Right forelimb (tissue), 1 donor: Measurements from ENCODE around the gene ITGAV.

ENCODE experiments used
- DNase-seq: peaks from one replicate; pipeline ENCODE4 v3.0.0-alpha.2; 2018

The ITGAV gene

DNA sequence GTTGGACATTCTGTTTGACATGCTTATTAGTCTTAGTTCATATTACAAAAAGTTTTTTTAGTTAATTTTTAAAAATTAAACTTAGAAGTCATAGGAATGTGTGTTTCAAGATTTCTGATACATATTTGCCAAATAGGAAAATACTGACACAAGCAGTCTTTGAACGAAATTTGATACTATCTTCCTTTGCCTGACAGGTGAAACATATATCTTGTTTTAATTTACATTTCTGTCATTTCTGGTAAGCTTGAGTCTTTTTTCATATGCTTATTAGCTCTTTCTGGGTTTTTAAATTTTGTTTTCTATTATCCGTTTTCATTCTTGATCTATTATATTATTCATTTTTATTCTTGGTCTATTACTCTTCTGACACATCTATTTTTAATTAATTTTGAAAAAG, 24.5 kb downstream of the ITGAV start:
- no peak for DNase-seq

DNA sequence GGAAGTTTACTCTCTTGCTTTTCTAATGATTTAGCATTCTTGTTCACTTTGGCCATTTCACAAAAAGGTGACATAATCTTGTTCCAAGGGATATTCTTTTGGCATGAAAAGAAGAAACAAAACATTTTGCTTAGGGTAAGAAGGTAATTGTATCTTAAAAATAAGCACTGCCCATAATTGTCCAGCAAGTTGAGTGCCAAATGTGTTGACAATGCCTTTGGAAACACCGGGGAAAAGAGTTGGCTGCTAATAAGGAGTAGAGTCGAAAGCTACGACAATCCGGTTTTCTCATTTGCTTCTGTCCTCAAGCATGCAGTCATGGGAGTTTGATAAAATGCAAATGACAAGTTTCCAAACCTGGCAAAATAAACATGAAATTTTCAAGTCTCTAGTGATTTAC, 27.3 kb downstream of the ITGAV start:
- no peak for DNase-seq

DNA sequence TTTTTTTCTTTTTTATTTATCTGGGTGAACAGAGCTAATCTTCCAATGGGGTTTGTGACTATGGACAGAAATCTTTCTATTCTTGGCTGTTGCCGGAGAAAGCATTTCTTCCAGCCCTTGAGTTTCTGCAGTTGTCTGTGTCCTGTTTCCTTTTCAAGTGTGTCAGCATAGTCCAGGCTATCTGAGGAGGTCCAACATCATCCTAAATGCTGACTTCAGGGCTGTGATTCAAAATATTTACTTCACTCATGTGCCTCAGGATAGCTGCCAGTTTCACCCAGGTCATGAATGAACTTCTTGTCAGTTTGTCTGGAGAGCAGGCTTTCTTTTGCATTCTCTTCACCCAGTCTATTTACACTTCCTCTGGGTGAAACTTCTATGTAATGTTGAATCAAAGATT, 27.9 kb downstream of the ITGAV start:
- DNase-seq = no peak

DNA sequence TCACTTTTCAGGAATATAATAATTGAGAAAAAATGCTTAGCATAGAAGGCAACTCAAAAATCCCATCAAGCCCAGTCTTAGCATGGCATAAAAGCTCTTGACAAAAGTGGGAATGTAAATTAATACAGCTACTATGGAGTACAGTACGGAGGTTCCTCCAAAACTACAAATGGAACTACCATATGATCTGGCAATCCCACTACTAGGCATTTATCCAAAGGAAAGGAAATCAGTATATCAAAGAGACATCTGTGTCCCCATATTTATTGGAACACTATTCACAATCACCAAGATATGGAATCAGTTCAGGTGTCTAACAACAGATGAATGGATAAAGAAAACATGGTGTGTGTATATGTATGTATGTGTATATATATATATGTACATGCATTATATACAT, 28.8 kb downstream of the ITGAV start:
- no peak for DNase-seq

DNA sequence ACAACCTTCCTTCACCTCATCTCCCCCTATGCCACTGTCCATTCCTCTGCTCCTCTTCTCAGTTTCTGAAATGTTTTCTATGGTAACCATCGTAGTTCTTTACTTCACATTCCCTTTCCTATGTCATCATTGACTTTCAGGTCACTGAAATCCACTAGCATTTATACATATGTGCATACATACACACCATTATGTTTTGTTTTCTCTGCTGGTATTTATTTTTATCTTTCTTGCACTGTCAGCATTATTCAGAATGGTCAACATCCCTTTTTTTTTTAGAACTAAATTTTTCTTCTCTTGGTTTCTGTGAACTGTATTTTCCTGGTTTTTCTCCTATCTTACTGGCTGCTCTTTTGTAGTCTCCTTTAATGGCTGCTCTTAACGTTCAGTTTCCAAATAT, 33.2 kb downstream of the ITGAV start:
- no peak for DNase-seq

DNA sequence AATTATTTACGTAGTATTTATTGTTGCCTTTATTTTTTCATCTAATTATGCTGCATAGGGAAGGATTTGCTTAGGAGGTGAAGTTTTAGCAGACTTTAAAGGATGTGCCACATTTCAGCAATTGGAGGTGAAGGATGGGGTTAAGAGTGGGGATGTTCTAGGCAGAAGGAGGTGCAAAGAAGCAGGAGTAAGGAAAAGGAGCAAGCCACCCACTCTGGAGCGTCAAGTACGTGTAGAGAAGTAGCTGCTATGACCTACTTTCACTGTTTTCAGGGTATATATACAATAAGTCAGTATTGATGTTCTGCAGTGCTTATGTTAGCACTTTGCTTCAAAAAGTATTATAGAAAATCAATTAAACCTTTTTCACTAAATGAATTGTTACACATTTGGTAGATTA, 34.4 kb downstream of the ITGAV start:
- DNase-seq = no peak

DNA sequence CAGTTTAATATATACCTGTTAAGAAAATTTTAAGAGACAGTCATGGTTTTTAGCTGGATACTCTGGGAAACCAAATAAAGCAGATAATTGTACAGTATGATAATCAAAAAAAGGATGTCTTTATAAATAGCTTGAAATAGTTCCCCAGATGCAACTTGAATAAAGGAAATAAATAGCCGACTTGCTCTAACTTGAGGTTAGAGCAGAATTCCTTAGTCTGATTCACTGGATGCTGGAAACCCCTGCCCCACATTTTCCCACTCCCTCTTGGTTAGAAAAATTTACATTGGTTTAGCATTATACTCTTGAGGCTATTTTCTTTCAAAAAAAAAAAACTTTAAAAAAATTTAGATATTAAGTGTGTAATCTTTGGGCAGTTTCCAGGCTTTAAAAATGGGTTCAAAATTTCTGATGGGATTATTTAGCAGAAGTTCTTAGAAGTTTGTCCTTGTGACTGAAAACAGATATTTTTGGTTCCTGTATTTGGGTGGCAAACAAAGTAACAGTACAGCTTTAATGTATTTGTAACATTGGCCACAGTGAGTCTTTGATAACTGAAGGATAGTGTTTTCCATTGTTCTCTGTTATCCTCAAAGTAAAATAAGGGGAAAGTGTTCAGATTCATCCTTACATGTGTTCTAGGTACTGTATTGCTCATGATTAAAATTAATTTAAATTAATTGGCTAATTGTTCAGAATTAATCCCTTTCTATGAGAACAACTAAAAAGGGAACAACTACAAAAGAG, 39.6 kb downstream of the ITGAV start:
- no peak for DNase-seq

DNA sequence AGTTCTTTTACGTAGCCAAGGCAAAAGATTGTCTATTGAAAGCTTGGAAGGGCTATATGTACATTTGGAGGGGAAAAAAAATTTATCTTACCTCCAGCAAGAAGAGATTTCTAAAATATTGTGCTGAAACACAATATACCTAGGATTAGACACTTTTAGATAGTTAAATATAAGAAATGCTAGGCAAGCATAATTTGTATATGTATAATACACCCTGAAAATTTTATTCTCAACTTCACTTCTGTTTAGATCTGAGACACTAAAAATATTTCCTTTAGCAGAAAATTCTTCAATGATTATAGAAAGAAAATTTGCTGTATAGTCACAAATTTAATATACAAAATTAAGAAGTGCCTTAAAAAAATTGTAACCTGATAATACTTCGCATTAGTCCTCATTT, 42.6 kb downstream of the ITGAV start:
- DNase-seq = no peak

DNA sequence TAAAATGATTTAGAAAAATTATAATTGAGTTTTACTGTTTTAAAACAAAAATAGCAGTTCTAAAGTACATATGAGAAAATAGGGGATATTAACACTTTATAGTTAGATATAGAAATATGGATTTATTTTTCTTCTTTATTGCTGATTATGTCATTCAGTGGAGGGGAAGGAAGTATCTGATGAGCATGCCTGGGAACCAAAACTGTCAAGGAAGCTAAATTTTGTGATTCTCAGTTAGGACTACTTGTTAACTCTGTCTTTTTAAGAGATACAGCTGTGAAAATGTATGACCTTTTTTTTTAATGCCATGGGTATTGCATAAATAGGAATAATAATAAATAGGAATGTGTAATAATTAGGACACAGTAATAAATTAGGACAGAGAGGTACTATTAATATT, 44.8 kb downstream of the ITGAV start:
- no peak for DNase-seq

DNA sequence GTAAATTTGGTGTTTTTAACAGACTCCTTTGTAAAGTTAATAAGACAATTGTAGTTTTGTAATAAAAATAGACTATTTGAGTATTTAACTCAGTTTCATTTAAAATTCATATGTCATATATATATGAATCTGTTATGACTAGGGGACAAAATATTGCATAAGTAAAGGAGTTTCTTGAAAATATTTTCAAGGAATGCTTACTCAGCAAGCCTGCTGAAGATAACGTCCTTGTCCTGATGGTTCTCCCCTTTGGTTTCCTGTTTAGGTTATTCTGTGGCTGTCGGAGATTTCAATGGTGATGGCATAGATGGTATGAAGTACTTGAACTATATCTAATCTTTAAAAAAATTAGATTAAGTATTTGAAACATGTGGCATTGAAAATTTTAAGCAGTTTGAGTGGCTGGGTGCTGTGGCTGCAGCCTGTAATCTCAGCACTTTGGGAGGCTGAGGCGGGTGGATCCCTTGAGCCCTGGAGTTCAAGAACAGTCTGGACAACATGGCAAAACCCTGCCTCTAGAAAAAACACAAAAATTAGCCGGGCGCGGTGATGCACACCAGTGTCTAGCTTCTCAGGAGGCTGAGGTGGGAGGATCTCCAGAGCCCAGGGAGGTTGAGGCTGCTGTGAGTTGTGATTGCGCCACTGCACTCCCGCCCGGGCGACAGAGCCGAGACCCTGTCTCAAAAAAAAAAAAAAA, 47.1 kb downstream of the ITGAV start:
- DNase-seq = no peak

DNA sequence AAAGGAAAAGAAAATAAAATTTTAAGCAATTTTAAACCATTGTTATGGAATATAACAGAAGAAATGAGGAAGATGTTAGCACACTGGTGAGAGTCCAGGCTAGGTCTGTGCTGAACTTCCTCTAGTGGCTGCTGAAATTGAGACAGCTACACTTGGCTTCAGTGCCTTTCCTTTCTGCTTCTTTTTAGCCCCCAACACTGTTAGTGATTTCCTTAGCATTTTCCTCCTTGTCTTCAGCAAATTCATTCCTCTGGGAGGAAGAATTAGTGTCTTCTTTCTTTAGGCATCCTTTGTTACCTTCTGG, 47.6 kb downstream of the ITGAV start:
- no peak for DNase-seq

DNA sequence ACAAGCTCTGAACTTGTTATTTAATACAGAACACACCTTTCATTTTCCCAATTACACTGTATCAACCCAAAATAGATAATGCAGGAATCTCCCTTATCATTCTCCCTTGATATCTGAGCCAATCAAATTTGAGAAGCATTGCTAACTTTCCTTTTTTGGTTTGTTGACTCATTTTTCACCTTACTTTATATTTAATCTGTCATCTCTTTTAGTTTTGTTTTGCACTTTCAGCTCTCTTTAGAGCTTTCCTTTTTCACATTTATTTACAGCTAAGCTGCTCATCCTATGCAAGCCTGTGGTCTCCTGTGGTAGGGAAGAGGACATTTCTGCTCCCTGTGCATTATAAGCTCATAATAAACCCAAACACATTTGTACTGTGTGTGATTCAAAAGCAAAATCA, 50.1 kb downstream of the ITGAV start:
- no peak for DNase-seq

DNA sequence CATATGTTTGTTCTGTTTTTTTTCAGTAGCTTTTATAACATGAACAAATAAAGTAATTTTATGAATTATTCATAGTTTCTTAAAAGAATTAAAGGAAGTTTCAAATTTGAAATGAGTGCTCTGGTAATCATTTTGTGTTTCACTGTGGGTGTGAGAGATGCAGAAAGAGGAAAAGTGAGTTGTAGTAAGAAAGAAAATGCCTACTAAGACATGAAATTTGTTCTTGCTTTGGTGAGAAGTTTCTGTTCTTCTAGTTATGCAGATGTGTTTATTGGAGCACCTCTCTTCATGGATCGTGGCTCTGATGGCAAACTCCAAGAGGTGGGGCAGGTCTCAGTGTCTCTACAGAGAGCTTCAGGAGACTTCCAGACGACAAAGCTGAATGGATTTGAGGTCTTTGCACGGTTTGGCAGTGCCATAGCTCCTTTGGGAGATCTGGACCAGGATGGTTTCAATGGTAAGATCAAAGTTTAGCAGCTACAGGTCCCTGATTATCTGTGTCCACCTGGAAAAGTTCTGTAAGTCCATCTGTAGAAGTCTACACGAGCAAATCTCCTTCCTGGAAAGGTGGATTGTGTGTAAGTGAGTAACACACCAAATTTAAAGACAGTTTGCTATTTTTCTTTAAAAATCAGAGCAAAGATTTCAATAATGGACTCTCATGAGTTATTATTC, 51.4 kb downstream of the ITGAV start:
- DNase-seq = no peak

DNA sequence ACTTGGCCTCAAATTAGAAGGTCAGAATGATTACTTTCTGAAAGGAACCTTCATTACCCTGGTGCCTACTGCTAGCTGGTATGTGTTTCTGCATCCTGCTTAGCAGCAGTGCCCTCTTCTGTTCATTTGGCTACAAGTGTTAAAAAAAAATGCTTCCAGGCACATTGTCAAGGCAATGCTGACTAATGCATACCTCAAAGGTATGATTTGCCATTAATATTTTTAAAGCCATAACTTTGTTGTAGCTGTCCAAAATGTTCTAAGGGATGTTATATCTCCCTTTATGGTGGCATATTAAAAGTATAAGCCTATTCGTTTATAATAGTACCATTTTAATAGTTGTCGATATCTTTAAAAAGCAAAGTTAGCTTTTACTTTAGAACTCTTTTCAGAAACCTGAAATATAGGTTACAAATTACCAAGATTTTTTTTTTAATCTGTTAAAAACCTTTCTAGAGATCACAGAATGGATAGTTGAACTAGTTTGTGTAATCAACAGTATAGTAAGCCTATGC, 52.0 kb downstream of the ITGAV start:
- no peak for DNase-seq

DNA sequence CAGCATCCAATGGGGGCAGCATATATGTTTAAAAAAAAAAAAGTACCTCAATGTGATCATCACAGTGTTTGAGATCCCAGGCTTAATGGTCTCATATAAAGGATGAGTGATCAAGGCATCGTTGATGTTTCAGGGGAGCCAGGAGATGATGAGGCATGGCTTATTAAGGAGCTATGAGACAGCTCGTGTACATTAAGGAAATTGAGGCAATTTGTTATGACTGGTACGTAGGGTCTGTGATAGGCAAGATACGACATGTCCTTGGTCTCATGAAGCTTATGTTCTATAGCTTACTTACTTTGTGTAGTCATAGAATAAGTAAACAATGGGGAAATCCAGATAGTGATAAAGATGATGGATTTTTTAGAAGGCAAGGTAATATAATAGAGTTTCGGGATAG, 54.9 kb downstream of the ITGAV start:
- DNase-seq = no peak

DNA sequence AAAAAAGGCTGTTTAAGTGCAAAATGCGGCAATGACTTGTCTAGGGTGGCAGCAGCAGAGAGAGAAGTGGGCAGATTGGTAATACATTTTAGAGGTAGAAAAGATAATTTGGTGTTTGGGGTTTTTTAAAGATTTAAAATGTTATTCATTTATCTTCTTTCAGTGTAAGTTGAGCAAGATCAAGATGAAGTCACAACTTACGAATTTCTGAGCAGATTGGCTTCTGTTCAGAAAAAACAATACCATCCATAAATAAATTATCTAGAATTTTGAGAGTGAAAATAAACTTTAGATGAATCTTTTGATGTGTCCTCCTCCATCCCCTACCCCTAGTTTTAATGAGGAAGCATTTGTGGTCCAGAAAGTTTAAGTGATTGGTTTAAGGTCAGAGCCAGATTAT, 56.1 kb downstream of the ITGAV start:
- no peak for DNase-seq

DNA sequence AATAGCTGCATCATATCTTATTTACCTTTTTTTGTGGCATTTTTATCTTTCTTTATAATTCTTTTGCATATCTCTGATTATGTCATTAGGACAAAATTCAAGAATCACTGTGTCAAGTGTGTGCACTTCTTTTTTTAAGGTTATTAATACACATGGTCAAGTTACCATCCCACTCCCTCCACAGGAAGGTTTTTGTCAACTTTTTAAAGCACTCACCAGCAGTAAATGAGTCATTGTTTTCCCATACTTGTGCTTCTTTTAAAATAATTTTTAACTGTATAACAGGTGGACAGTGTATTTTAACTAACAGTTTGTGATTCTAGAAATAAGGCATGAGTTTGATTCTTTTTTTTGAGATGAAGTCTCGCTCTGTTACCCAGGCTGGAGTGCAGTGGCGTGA, 58.3 kb downstream of the ITGAV start:
- DNase-seq = no peak

DNA sequence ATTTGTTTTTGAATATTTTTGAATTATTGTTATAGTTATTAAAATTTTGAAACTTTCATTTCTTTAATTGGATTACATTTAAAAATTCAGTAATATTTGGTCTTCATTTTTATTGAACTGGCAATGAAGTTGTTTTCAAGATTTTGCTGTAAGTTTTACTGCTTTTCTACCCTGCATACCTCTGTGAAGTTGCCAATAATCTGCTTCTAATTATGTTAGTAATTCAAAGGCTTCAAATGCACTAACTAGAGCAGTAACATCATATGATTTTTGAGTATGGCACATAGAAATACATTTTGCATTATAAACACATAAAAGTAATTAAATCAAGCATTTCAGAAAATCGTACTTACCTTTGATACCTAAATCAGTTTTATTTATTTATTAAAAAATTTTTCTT, 63.7 kb downstream of the ITGAV start:
- DNase-seq = no peak

DNA sequence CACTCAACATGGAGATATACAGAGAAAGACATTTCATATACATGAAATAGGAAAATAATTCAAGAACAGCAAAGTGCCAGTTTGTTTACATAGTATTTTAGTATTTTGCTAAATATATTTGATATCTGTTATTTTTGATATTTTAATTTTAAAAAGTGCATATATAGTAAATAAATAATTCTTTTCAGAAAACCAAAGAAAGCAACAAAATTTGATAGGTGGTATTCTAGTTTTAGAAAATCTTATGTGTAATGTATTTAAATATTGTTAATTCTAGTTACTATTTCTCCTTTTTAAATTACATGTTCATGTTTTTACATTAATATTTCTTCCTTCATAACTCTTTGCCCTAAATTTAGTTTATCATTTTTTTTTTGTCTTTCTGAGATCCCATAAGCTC, 69.5 kb downstream of the ITGAV start:
- DNase-seq = no peak

DNA sequence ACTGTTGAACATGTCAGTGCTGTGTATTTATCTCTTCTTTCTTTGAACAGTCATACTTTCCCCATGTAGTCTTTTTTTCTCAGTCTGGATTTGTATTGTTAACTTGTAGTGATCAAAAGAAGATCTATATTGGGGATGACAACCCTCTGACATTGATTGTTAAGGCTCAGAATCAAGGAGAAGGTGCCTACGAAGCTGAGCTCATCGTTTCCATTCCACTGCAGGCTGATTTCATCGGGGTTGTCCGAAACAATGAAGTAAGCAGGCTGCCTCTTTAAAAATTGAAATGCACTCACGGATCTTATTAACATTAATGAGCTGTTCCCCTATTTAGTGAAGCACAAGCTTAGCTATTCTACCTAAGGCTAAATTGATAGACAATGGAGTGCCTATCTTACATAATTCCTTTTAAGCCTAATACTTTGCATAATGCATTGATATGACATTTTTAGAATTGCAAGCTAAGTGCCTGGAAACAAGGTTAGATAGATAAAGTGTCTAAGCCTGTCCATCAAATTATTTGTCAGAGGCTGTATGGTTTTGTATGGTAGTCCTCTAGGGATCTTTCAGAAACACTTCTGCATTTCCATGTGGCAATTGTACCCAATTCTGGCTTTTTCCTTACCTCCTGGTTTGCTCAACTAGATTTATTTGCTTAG, 74.7 kb downstream of the ITGAV start:
- no peak for DNase-seq

DNA sequence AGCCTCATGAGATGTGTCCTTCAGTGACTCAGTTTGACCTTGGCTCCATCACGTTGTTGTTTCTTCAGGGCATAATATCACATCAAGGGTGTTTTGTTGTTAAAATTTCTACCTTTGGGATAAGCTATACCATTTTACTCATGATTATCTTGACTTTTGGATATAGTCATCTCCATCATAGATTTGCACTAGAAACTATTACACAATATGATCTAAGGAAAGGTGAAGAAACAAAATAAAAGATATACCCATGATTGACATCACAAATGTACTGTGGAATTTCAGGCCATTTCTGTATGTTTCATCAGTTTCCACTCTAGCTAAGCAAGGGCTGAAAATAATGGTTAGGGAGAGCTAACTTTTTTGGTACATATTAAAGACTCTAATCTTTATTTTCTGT, 79.3 kb downstream of the ITGAV start:
- DNase-seq = no peak

DNA sequence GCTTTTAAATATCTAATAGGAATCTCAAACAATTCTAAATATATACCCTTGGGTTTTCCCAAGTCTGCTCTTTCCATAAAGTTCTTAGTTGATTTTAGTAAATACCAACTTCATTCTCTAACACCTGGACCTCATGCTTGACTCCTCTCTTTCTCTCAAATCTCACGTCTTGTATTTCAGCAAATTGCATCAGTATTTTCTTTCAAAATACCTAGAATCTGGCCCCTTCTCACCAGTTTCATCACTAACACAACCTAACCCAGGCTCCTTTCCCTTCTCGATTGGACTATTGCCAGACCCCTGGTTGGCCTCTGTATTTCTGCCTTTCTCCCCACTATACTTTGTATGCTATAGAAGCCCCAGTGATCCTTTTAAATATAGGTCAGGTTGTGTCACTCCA, 81.0 kb downstream of the ITGAV start:
- no peak for DNase-seq

DNA sequence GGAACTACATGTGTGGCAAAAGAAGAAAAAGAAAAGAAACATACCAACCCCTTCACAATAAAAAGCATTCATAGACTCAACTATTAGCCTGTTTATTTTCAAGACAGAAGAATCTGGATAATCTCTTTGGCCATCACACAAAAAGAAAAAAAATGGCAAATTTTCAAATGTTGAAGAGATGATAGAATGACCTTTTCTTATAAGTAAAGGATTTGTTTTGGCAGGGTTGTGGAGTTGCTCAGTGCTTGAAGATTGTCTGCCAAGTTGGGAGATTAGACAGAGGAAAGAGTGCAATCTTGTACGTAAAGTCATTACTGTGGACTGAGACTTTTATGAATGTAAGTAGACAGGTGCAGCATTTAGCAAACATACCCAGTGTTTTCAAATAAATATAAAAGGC, 85.5 kb downstream of the ITGAV start:
- DNase-seq = no peak

DNA sequence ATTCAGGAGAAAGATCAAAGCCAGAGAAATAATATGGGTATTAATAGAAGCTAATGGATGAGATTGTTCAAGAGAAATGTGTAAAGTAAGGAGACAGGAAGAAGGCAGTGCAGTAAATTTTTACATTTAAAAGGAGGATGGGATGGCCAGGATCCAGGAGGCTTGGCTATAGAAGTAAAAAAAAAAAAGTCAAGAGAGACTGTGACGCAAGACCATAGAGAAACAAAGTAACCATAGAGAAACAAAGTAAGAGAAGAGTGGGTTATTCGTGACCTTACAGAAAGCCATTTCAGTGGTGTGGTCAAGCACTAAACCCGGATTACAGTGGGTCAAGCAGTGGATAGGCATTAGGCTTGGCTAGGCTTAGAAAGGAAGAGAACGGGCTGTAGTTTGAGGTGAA, 93.5 kb downstream of the ITGAV start:
- DNase-seq = no peak
